ENCODE measurements around the gene YDJC. TPM values are rescaled to one million over a fixed set of nuclear protein-coding genes. Genes with fewer than 3 reads are reported as not detected.
A peak's percentile ranks its signal among the peaks of the same experiment; 100 is the strongest.

YDJC gene
- total and polyA plus RNA-seq, 9 of the 15 experiments (the other 6 are each of a cell fraction or from before 2014, with no cell fraction given), result 13.5 to 871 (median 164) TPM

- TF ChIP-seq ZNF398 (CRISPR knock-in tag; IDR thresholded peaks at IDR 0.05) (no peak), HSF4 (CRISPR knock-in tag; IDR thresholded peaks at IDR 0.05; ENCODE audit: borderline replicate concordance) (no peak), FOSL1 (tag; conservative IDR thresholded peaks at IDR 0.05) (no peak), ILF3 (IDR thresholded peaks at IDR 0.05; ENCODE audit: borderline replicate concordance) (no peak), ZBTB17 (CRISPR knock-in tag; IDR thresholded peaks at IDR 0.05) (no peak), ZNF507 (tag; conservative IDR thresholded peaks at IDR 0.05) (no peak), KDM1A (IDR thresholded peaks at IDR 0.05) (no peak), PHF20 (IDR thresholded peaks at IDR 0.05; ENCODE audit: partially characterized antibody) (no peak), PHB2 (IDR thresholded peaks at IDR 0.05; ENCODE audit: low read depth) (no peak), MXI1 (IDR thresholded peaks at IDR 0.05; ENCODE audit: low read depth, low read length) (no peak; the same call in 1 of the 2 replicates), ELK3 (CRISPR knock-in tag; IDR thresholded peaks at IDR 0.05) (no peak), BMI1 (IDR thresholded peaks at IDR 0.05; ENCODE audit: low read length) (0 out of 2 replicates have a peak, but pooled peaks have one; percentile 35), ZBTB26 (CRISPR knock-in tag; IDR thresholded peaks at IDR 0.05) (no peak), SMARCB1 (IDR thresholded peaks at IDR 0.05; ENCODE audit: insufficient read length, low read depth) (no peak), ZNF584 (CRISPR knock-in tag; IDR thresholded peaks at IDR 0.05; ENCODE audit: low read depth) (no peak), ZNF695 (CRISPR knock-in tag; IDR thresholded peaks at IDR 0.05) (no peak), SIN3A (IDR thresholded peaks at IDR 0.05; ENCODE audit: borderline replicate concordance in 2 of 2, control insufficient read depth in 1 of 2, low read depth in 2 of 2, low read length in 2 of 2) (peak in 1 of 2 experiments; percentile 93; a peak in 1 of 4 replicates), FOXJ2 (tag; IDR thresholded peaks at IDR 0.05) (no peak), ELK1 (CRISPR knock-in tag; IDR thresholded peaks at IDR 0.05) (no peak), ZNF23 (CRISPR knock-in tag; IDR thresholded peaks at IDR 0.05) (no peak), NRF1 (conservative IDR thresholded peaks at IDR 0.05 in 1 of 2, IDR thresholded peaks at IDR 0.05 in 1 of 2) (no peak), TAF7 (tag; IDR thresholded peaks at IDR 0.05) (no peak), STAT6 (CRISPR knock-in tag; IDR thresholded peaks at IDR 0.05) (peak; percentile 46; the same call in 1 of the 2 replicates)
Measured at GRCh38 chr22:21641417-21641788, 11.6 kb upstream of the YDJC start (continued).

All from K562 (cell line).